HepG2 (cell line): ENCODE measurements around the gene RPP21. TPM values are rescaled to one million over a fixed set of nuclear protein-coding genes. Genes with fewer than 3 reads are reported as not detected.
A peak's percentile ranks its signal among the peaks of the same experiment; 100 is the strongest.

Experiments used
- ATAC-seq: fragments of 200-7000 bp; cut with Tn5 transposase; 3 replicates; pipeline ENCODE4 v1.9.1; 2020; ENCODE audit warnings: mild to moderate bottlenecking, moderate library complexity
- BruUV-seq: library from RNA; stranded (reverse); fragments of 400-500 nt; replicated peaks from 2 replicates; lab custom pipeline; 2021; lab: Mats Ljungman, UMichigan
- CTCF ChIA-PET: fragments of 300-600 bp; formaldehyde crosslinking; extraction: SDS; loops from one replicate; lab custom pipeline; 2021; ENCODE audit warnings: low total read pairs, inconsistent platforms, low intra/inter-chr PET ratio; lab: Yijun Ruan, JAX
- POLR2A ChIA-PET: fragments of 350-600 bp; sonication (Branson Sonifier 250); formaldehyde crosslinking; loops from one replicate; lab custom pipeline; 2020; ENCODE audit warnings: antibody characterized with exemption, inconsistent platforms; lab: Yijun Ruan, JAX
- DNase-seq: peaks from one replicate; pipeline ENCODE4 v3.0.0-alpha.2; 2015; ENCODE audit warnings: low spot score
- FAIRE-seq: peaks from 3 replicates; lab custom pipeline; 2011; peaks lifted over from hg19 to GRCh38; lab: Jason Lieb, UNC
- H2AFZ ChIP-seq: one replicate; pipeline ENCODE4 v1.6.1; 2011; ENCODE audit warnings: low read length, inconsistent platforms
- H3K27ac ChIP-seq: fragments of 300-600 bp; 3 replicates; pipeline ENCODE4 v1.8.0; 2011; ENCODE audit warnings: mixed run types, mild to moderate bottlenecking, mixed read lengths, low read length, inconsistent platforms; ENCODE audit not compliant: insufficient read depth; ENCODE audit errors: extremely low read length
- H3K27me3 ChIP-seq, 2 experiments: fragments of 200-600 bp in 1 of 2; 2 replicates in 1 of 2; 3 replicates in 1 of 2; pipeline versions ENCODE4 v1.6.0 to v1.8.0; 2011; ENCODE audit warnings: low read length in 2 of 2, mild to moderate bottlenecking in 2 of 2, moderate library complexity in 2 of 2, inconsistent platforms in 1 of 2; ENCODE audit not compliant: insufficient read depth in 2 of 2, control insufficient read depth in 1 of 2
- H3K36me3 ChIP-seq, 2 experiments: fragments of 200-600 bp in 1 of 2; replicated peaks in 1 of 2; 2 replicates in 1 of 2; 3 replicates in 1 of 2; pipeline versions ENCODE4 v1.5.1 to v1.8.0; 2011; ENCODE audit warnings: low read length in 2 of 2, inconsistent platforms in 1 of 2; ENCODE audit not compliant: insufficient read depth in 2 of 2, control insufficient read depth in 1 of 2
- H3K4me1 ChIP-seq: 2 replicates; pipeline ENCODE4 v1.5.1; 2012; ENCODE audit warnings: low read length, inconsistent platforms; ENCODE audit not compliant: insufficient read depth
- H3K4me2 ChIP-seq: 2 replicates; pipeline ENCODE4 v1.6.0; 2011; ENCODE audit warnings: low read depth, low read length, inconsistent platforms
- H3K4me3 ChIP-seq, 3 experiments: fragments of 200-600 bp in 1 of 3; sonication (generic), shearing (Covaris generic) in 1 of 3; replicated peaks in 1 of 3; 2 replicates each; pipeline ENCODE4 v1.5.1; 2011 to 2016; ENCODE audit warnings: low read length in 3 of 3, inconsistent platforms in 2 of 3, low read depth in 2 of 3, mild to moderate bottlenecking in 2 of 3, control low read depth in 1 of 3, mixed read lengths in 1 of 3; ENCODE audit not compliant: insufficient read depth in 1 of 3
- H3K79me2 ChIP-seq: one replicate; pipeline ENCODE4 v1.6.1; 2011; ENCODE audit warnings: low read length, inconsistent platforms; ENCODE audit not compliant: insufficient read depth
- H3K9ac ChIP-seq: 2 replicates; pipeline ENCODE4 v1.6.0; 2011; ENCODE audit warnings: mild to moderate bottlenecking, low read depth, low read length, inconsistent platforms; ENCODE audit not compliant: insufficient read depth
- H3K9me3 ChIP-seq: 2 replicates; pipeline ENCODE4 v1.5.1; 2012; ENCODE audit warnings: mild to moderate bottlenecking, low read length
- H4K20me1 ChIP-seq: 2 replicates; pipeline ENCODE4 v1.6.0; 2011; ENCODE audit warnings: inconsistent platforms, mild to moderate bottlenecking, low read length, moderate library complexity; ENCODE audit not compliant: insufficient read depth
- BRF2 ChIP-seq: sonication (generic); formaldehyde crosslinking; IDR thresholded peaks from 2 replicates; pipeline ENCODE4 v1.8.1; 2022; ENCODE audit warnings: mild to moderate bottlenecking, missing genetic modification reagents
- CHD4 ChIP-seq: fragments of 200-600 bp; sonication (generic); IDR thresholded peaks from 2 replicates; pipeline ENCODE4 v1.7.0; 2017; ENCODE audit warnings: mild to moderate bottlenecking, low read length, borderline replicate concordance
- FOXA1 ChIP-seq, 2 experiments: fragments of 450-650 bp in 1 of 2; sonication (generic) in 1 of 2; formaldehyde crosslinking in 1 of 2; IDR thresholded peaks; 2 replicates each; pipeline versions ENCODE4 v1.4.0 to v1.6.1; 2016 to 2020; ENCODE audit warnings: missing genetic modification reagents in 1 of 2
- RFXANK ChIP-seq: IDR thresholded peaks from 2 replicates; pipeline ENCODE4 v1.6.1; 2016
- SNAPC4 ChIP-seq: sonication (generic); formaldehyde crosslinking; IDR thresholded peaks from 2 replicates; pipeline ENCODE4 v1.4.0; 2020; ENCODE audit warnings: mild to moderate bottlenecking, missing genetic modification reagents
- ZNF501 ChIP-seq: sonication (generic); formaldehyde crosslinking; IDR thresholded peaks from 2 replicates; pipeline ENCODE4 v1.5.1; 2020; ENCODE audit warnings: mild to moderate bottlenecking, moderate library complexity, missing genetic modification reagents
- ZNF564 ChIP-seq: sonication (generic); formaldehyde crosslinking; IDR thresholded peaks from 2 replicates; pipeline ENCODE4 v1.8.1; 2023; ENCODE audit warnings: mild to moderate bottlenecking, missing genetic modification reagents
- WGBS: methylation state at CpG from one replicate; pipeline ENCODE4 v1.1.6; 2017; ENCODE audit warnings: low lambda C conversion rate; 5-methylcytosine and 5-hydroxymethylcytosine counted together
- in situ Hi-C: cut with HindIII; loops from 2 replicates; pipeline ENCODE4 v1.10.0; 2017; ENCODE audit warnings: low pct_unique_long_range_greater_than_20kb; ENCODE audit not compliant: extremely low pct_ligation_motif_present
- intact Hi-C: fragments of 100-400 bp; cut with micrococcal nuclease; formaldehyde crosslinking; loops from one replicate; pipeline ENCODE4 v1.10.0; 2022; ENCODE audit not compliant: unreplicated experiment
- polyA plus RNA-seq, 8 experiments: library from polyadenylated mRNA; depleted of rRNA in 3 of 8; stranded (reverse) in 7 of 8; unstranded in 1 of 8; fragments of >200 nt; fragmentation: Illumina TruSeq in 4 of 8; extraction: Trizol in 4 of 8; gene quantifications; 2 replicates each; pipeline versions ENCODE4 v1.2.1 to v1.2.3, GENCODE V29; 2011 to 2016; ENCODE audit warnings: low read depth in 4 of 8, missing spikeins in 1 of 8, mixed read lengths in 1 of 8; ENCODE audit not compliant: insufficient read depth in 1 of 8
- total RNA-seq, 5 experiments: library from RNA; depleted of rRNA; stranded (reverse); fragments of >200 nt; fragmentation: Illumina TruSeq; extraction: Trizol; gene quantifications; 2 replicates each; pipeline ENCODE4 v1.2.3, GENCODE V29; 2016; ENCODE audit warnings: low read depth in 1 of 5

Gene RPP21
- total and polyA plus RNA-seq, 2 of the 13 experiments (the other 11 are each of a cell fraction or from before 2014, with no cell fraction given): 53.1 to 72.3 TPM

GRCh38 chr6:30359276-30359675 lies 14.3 kb downstream of the RPP21 start:
- whole genome bisulfite sequencing: 17% methylated on average over 5 of the region's 5 CpGs
- in situ Hi-C loops: no loop called here

GRCh38 chr6:30360139-30360538 lies 15.2 kb downstream of the RPP21 start:
- in situ Hi-C loops: loop anchor here (5.0 kb wide), 1 partner anchor 37 kb away; no protein-coding TSS in a partner anchor
- POLR2A ChIA-PET: no interaction called here
- TF ChIP-seq CHD4: no peak
- TF ChIP-seq ZNF564: no peak
- no peak for TF ChIP-seq ZNF501 (CRISPR knock-in tag)
- TF ChIP-seq BRF2 (CRISPR knock-in tag): no peak
- no peak for TF ChIP-seq SNAPC4 (CRISPR knock-in tag)
- TF ChIP-seq RFXANK (CRISPR knock-in tag): no peak

More at GRCh38 chr6:30359276-30359675, 14.3 kb downstream of the RPP21 start:
- intact Hi-C loops: loop anchor here (5.0 kb wide), 1 partner anchor 122 kb away; no protein-coding TSS in a partner anchor
- CTCF ChIA-PET: interaction anchor here (0.8 to 2.4 kb wide), 2 partner anchors 38 to 94 kb away, joined by 3 to 29 read pairs; no protein-coding TSS in a partner anchor
- no peak overlapping the region for H3K4me3 ChIP-seq
- H3K79me2 ChIP-seq: no peaks in the 10 kb centered on the region
- no peak overlapping the region for H3K27ac ChIP-seq
- H3K9me3 ChIP-seq: no peaks in the 10 kb centered on the region
- FAIRE-seq (no peak), DNase-seq (no peak), ATAC-seq (no peak)
- H3K27me3 ChIP-seq: peaks cover 9 to 59% of the 10 kb centered on the region in 2 experiments
- POLR2A ChIA-PET: no interaction called here
- H3K36me3 ChIP-seq: no peaks in the 10 kb centered on the region
- no peak overlapping the region for H3K4me2 ChIP-seq
- TF ChIP-seq FOXA1 (IDR thresholded peaks at IDR 0.05) (no peak), FOXA1 (CRISPR knock-in tag; IDR thresholded peaks at IDR 0.05) (no peak)
- H3K9ac ChIP-seq: no peak overlapping the region
- H4K20me1 ChIP-seq: no peaks in the 10 kb centered on the region
- no peak overlapping the region for H2AFZ ChIP-seq
- no TSS peak for BruUV-seq
- no peaks in the 10 kb centered on the region for H3K4me1 ChIP-seq

More at GRCh38 chr6:30360139-30360538, 15.2 kb downstream of the RPP21 start:
- Histone ChIP-seq H3K4me3 (no peak overlapping the region), H3K4me2 (no peak overlapping the region), H3K27me3 (peaks cover 9 to 61% of the 10 kb centered on the region in 2 experiments), H3K27ac (no peak overlapping the region), H3K79me2 (no peaks in the 10 kb centered on the region), H3K9me3 (no peaks in the 10 kb centered on the region), H3K36me3 (no peaks in the 10 kb centered on the region), H3K4me1 (no peaks in the 10 kb centered on the region), H3K9ac (no peak overlapping the region), H4K20me1 (no peaks in the 10 kb centered on the region), H2AFZ (no peak overlapping the region)
- 10% methylated on average over 13 of the region's 13 CpGs for WGBS
- CTCF ChIA-PET: no interaction called here
- ATAC-seq: peak; percentile 80
- intact Hi-C loops: no loop called here
- BruUV-seq: no TSS peak
- DNase-seq: no peak
- no peak for FAIRE-seq
